ENCODE results near the gene AURKB.

- TF ChIP-seq CTCF (IDR thresholded peaks at IDR 0.05 in 8 of 11, conservative IDR thresholded peaks at IDR 0.05 in 3 of 11), result no peak
- no peak for TF ChIP-seq POLR2AphosphoS5 (IDR thresholded peaks at IDR 0.05)
Measured at GRCh38 chr17:8235676-8236075, 25.3 kb upstream of the AURKB start.

Measured in spleen (tissue), 7 donors.